Keratinocyte (primary cell): Measurements from ENCODE around the gene TCFL5. TPM values are rescaled to one million over a fixed set of nuclear protein-coding genes. Genes with fewer than 3 reads are reported as not detected.

Source experiments
- DNase-seq: peaks from one replicate; pipeline ENCODE4 v3.0.0-alpha.2; 2011; ENCODE audit warnings: low read depth, missing footprints, low spot score
- FAIRE-seq: peaks from 2 replicates; lab custom pipeline; 2011; peaks lifted over from hg19 to GRCh38; lab: Jason Lieb, UNC
- H2AFZ ChIP-seq: 2 replicates; pipeline ENCODE4 v1.6.0; 2012; ENCODE audit warnings: low read length, control low read depth, inconsistent platforms; ENCODE audit not compliant: control insufficient read depth
- H3K27ac ChIP-seq: 2 replicates; pipeline ENCODE4 v1.5.1; 2011; ENCODE audit warnings: low read length; ENCODE audit not compliant: control insufficient read depth, insufficient read depth
- H3K27me3 ChIP-seq: 3 replicates; pipeline ENCODE4 v1.6.0; 2011; ENCODE audit warnings: low read length; ENCODE audit not compliant: control insufficient read depth, insufficient read depth; ENCODE audit errors: extremely low read depth
- H3K36me3 ChIP-seq, 2 experiments: 2 replicates in 1 of 2; 3 replicates in 1 of 2; pipeline ENCODE4 v1.5.1; 2011; ENCODE audit warnings: low read length in 2 of 2, mild to moderate bottlenecking in 1 of 2; ENCODE audit not compliant: control insufficient read depth in 2 of 2, insufficient read depth in 2 of 2; ENCODE audit errors: extremely low read depth in 1 of 2
- H3K4me1 ChIP-seq: 3 replicates; pipeline ENCODE4 v1.5.1; 2011; ENCODE audit warnings: low read length; ENCODE audit not compliant: control insufficient read depth, insufficient read depth; ENCODE audit errors: extremely low read depth
- H3K4me2 ChIP-seq: 3 replicates; pipeline ENCODE4 v1.6.0; 2011; ENCODE audit warnings: low read depth, low read length; ENCODE audit not compliant: control insufficient read depth, insufficient read depth; ENCODE audit errors: extremely low read depth
- H3K4me3 ChIP-seq, 3 experiments: fragments of 200-600 bp in 1 of 3; sonication (generic) in 1 of 3; 2 replicates in 2 of 3; 3 replicates in 1 of 3; pipeline ENCODE4 v1.5.1; 2011 to 2016; ENCODE audit warnings: low read length in 3 of 3, mild to moderate bottlenecking in 3 of 3, control low read depth in 2 of 3, inconsistent platforms in 1 of 3, low read depth in 1 of 3, mixed read lengths in 1 of 3, mixed run types in 1 of 3, moderate library complexity in 1 of 3; ENCODE audit not compliant: control insufficient read depth in 2 of 3, insufficient read depth in 2 of 3; ENCODE audit errors: extremely low read depth in 1 of 3
- H3K79me2 ChIP-seq: 2 replicates; pipeline ENCODE4 v1.6.0; 2012; ENCODE audit warnings: low read length; ENCODE audit not compliant: control insufficient read depth, insufficient read depth
- H3K9ac ChIP-seq: 3 replicates; pipeline ENCODE4 v1.6.0; 2011; ENCODE audit warnings: low read length; ENCODE audit not compliant: control insufficient read depth, insufficient read depth; ENCODE audit errors: extremely low read depth
- H3K9me1 ChIP-seq: 3 replicates; pipeline ENCODE4 v1.6.0; 2011; ENCODE audit warnings: low read length; ENCODE audit not compliant: control insufficient read depth, insufficient read depth; ENCODE audit errors: extremely low read depth
- H3K9me3 ChIP-seq: 2 replicates; pipeline ENCODE4 v1.5.1; 2012; ENCODE audit warnings: low read depth, low read length; ENCODE audit not compliant: control insufficient read depth
- H4K20me1 ChIP-seq: 3 replicates; pipeline ENCODE4 v1.6.0; 2011; ENCODE audit warnings: low read length; ENCODE audit not compliant: control insufficient read depth, insufficient read depth; ENCODE audit errors: extremely low read depth
- CTCF ChIP-seq, 3 experiments: IDR thresholded peaks in 1 of 3; conservative IDR thresholded peaks in 1 of 3; optimal IDR thresholded peaks in 1 of 3; 2 replicates in 2 of 3; 3 replicates in 1 of 3; pipeline versions ENCODE3 to v1.5.1; 2011; ENCODE audit warnings: low read length in 3 of 3, mild to moderate bottlenecking in 3 of 3, moderate library complexity in 2 of 3, control low read depth in 1 of 3, inconsistent platforms in 1 of 3; ENCODE audit not compliant: insufficient read depth in 2 of 3; ENCODE audit errors: extremely low read depth in 1 of 3
- EZH2 ChIP-seq: IDR thresholded peaks from one replicate; pipeline ENCODE4 v1.6.1; 2012; ENCODE audit warnings: inconsistent platforms, mild to moderate bottlenecking, low read length, moderate library complexity
- dilution Hi-C: fragments of 300-500 bp; cut with MboI; formaldehyde crosslinking; loops from one replicate; pipeline ENCODE4 v1.7.0; 2020; ENCODE audit warnings: low sequenced_read_pairs; ENCODE audit not compliant: extremely low pct_ligation_motif_present
- polyA plus RNA-seq, 5 experiments: library from polyadenylated mRNA; depleted of rRNA in 3 of 5; stranded (reverse) in 3 of 5; stranded (forward) in 1 of 5; unstranded in 1 of 5; fragments of >200 nt; gene quantifications; 1 replicate in 1 of 5; 2 replicates in 3 of 5; 3 replicates in 1 of 5; pipeline versions ENCODE4 v1.2.1 to v1.2.3, GENCODE V29; 2011 to 2012; ENCODE audit warnings: missing spikeins in 2 of 5, low read depth in 1 of 5, low replicate concordance in 1 of 5

The TCFL5 gene
- polyA plus RNA-seq, 1 donor (not counting 4 experiments of a cell fraction or from before 2014, with no cell fraction given) = 14.6 TPM

- H4K20me1 ChIP-seq = no peaks in the 10 kb centered on the region
- DNase-seq (no peak), FAIRE-seq (no peak)
- H3K9me1 ChIP-seq = no peaks in the 10 kb centered on the region
- H3K9ac ChIP-seq = no peak overlapping the region
- H3K27me3 ChIP-seq = no peaks in the 10 kb centered on the region
- peak overlapping the region; percentile 88 for H3K4me2 ChIP-seq
- H3K9me3 ChIP-seq = no peaks in the 10 kb centered on the region
- dilution Hi-C loops = no loop called here
- no peaks in the 10 kb centered on the region for H3K36me3 ChIP-seq
- TF ChIP-seq EZH2 (no peak), CTCF (optimal IDR thresholded peaks at IDR 0.05 in 1 of 3, IDR thresholded peaks at IDR 0.05 in 1 of 3, conservative IDR thresholded peaks at IDR 0.05 in 1 of 3; ENCODE audit: extremely low read depth in 1 of 3, insufficient read depth in 2 of 3, low read length in 3 of 3) (no peak)
- peaks cover 43% of the 10 kb centered on the region for H3K4me1 ChIP-seq
- H2AFZ ChIP-seq = no peak overlapping the region
- no peak overlapping the region for H3K27ac ChIP-seq
- no peaks in the 10 kb centered on the region for H3K79me2 ChIP-seq
- H3K4me3 ChIP-seq = no peak overlapping the region
Measured at GRCh38 chr20:62834967-62835730, 26.5 kb downstream of the TCFL5 start.

GRCh38 chr20:62832951-62833391 lies 28.7 kb downstream of the TCFL5 start:
- H3K36me3 ChIP-seq = no peaks in the 10 kb centered on the region
- H3K4me2 ChIP-seq = peak overlapping the region; percentile 29
- no peaks in the 10 kb centered on the region for H3K9me1 ChIP-seq
- no peaks in the 10 kb centered on the region for H3K27me3 ChIP-seq
- H3K9me3 ChIP-seq = no peaks in the 10 kb centered on the region
- H3K27ac ChIP-seq = no peak overlapping the region
- H3K9ac ChIP-seq = no peak overlapping the region
- dilution Hi-C loops = no loop called here
- H2AFZ ChIP-seq = peak overlapping the region; percentile 33
- DNase-seq (no peak), FAIRE-seq (no peak)
- no peaks in the 10 kb centered on the region for H3K79me2 ChIP-seq
- TF ChIP-seq EZH2 (no peak), CTCF (optimal IDR thresholded peaks at IDR 0.05 in 1 of 3, IDR thresholded peaks at IDR 0.05 in 1 of 3, conservative IDR thresholded peaks at IDR 0.05 in 1 of 3; ENCODE audit: extremely low read depth in 1 of 3, insufficient read depth in 2 of 3, low read length in 3 of 3) (no peak)
- peaks cover 44% of the 10 kb centered on the region for H3K4me1 ChIP-seq
- H3K4me3 ChIP-seq = no peak overlapping the region
- no peaks in the 10 kb centered on the region for H4K20me1 ChIP-seq
